Ovary (tissue), 3 donors: Measurements from ENCODE around the gene THAP3.

Source experiments
- EP300 ChIP-seq: sonication (generic); formaldehyde crosslinking; IDR thresholded peaks from one replicate; pipeline ENCODE4 v1.6.1; 2017; ENCODE audit warnings: antibody characterized with exemption
- POLR2A ChIP-seq: fragments of 450-650 bp; IDR thresholded peaks from one replicate; pipeline ENCODE4 v1.6.1; 2017; ENCODE audit warnings: antibody characterized with exemption, mild to moderate bottlenecking, moderate library complexity
- TF ChIP-seq, protein P1 (sequence below), 3 donors: fragments of 450-650 bp in 2 of 3; fragments of 200-600 bp in 1 of 3; IDR thresholded peaks; one replicate each; pipeline versions ENCODE4 v1.5.1 to v1.8.0; 2016 to 2022; ENCODE audit warnings: antibody characterized with exemption in 3 of 3, mild to moderate bottlenecking in 1 of 3
- donor health status: DM: no; HTN: no; CAD: no.

DNA sequence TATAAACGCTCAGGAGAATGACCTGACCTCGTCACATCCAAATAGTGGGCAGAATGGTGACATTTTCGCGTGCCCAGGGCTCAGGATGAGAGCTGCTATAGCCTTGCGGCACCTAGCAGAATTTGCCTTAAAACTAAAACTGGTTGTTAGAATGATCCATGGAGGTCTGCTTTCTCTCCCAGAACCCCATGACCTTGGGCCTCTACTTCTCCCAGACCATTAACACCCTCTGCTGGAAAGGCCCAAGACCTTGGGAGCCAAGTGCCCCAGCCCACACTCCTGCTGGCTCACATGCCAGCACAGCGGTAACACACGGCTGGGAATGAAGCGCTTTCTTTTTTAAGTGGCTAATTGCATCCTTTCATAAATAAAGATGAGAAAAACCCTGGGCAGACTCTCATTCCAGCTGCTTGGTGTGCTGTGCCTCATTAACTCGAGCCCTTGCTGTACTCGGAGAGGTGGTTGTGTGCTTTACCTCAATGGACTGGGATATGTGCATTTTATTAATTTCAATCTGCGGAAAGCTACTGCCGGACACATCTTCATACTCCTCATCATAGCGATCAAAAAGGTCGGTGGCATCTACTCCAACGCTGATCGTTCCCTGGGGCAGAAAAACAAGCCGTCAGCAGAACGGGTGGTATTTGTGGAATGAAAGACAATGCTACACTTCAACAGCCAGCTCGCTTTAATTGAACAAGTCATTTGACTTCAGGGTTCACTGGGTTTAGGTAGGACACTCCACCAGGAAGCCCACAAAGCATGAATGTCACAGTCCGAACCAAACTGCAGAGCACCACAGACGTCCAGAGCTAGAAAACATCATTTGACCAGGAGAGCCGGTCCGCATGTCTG is 29.0 kb downstream of the THAP3 start:
- TF ChIP-seq, protein P1, sequence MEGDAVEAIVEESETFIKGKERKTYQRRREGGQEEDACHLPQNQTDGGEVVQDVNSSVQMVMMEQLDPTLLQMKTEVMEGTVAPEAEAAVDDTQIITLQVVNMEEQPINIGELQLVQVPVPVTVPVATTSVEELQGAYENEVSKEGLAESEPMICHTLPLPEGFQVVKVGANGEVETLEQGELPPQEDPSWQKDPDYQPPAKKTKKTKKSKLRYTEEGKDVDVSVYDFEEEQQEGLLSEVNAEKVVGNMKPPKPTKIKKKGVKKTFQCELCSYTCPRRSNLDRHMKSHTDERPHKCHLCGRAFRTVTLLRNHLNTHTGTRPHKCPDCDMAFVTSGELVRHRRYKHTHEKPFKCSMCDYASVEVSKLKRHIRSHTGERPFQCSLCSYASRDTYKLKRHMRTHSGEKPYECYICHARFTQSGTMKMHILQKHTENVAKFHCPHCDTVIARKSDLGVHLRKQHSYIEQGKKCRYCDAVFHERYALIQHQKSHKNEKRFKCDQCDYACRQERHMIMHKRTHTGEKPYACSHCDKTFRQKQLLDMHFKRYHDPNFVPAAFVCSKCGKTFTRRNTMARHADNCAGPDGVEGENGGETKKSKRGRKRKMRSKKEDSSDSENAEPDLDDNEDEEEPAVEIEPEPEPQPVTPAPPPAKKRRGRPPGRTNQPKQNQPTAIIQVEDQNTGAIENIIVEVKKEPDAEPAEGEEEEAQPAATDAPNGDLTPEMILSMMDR (IDR thresholded peaks at IDR 0.05) = no peak
- no peak for TF ChIP-seq POLR2A
- TF ChIP-seq EP300 = no peak
